SK-N-SH treated with all-trans-retinoic acid at 6 μM for 48 hours (cell line): ENCODE results near the gene COL6A5.

Source experiments
- ATAC-seq: fragments of 200-7000 bp; cut with Tn5 transposase; 3 replicates; pipeline ENCODE4 v1.9.1; 2020; ENCODE audit warnings: mild to moderate bottlenecking, moderate library complexity
- ARNTL ChIP-seq: fragments of 450-650 bp; formaldehyde crosslinking; IDR thresholded peaks from 2 replicates; pipeline ENCODE4 v1.5.0; 2020; ENCODE audit warnings: low read depth, mild to moderate bottlenecking, moderate library complexity, borderline replicate concordance
- BACH2 ChIP-seq: fragments of 250-450 bp; sonication (Bioruptor Pico); IDR thresholded peaks from 2 replicates; pipeline ENCODE4 v1.9.0; 2021; ENCODE audit warnings: mild to moderate bottlenecking, borderline replicate concordance
- CSDC2 ChIP-seq: fragments of 250-450 bp; sonication (Bioruptor Pico); IDR thresholded peaks from 2 replicates; pipeline ENCODE4 v1.5.0; 2020; ENCODE audit warnings: mild to moderate bottlenecking, moderate library complexity
- ESRRG ChIP-seq: fragments of 250-450 bp; sonication (Bioruptor Pico); IDR thresholded peaks from 2 replicates; pipeline ENCODE4 v1.6.1; 2021; ENCODE audit warnings: mild to moderate bottlenecking
- GLIS3 ChIP-seq: fragments of 250-450 bp; sonication (Bioruptor Pico); IDR thresholded peaks from 2 replicates; pipeline ENCODE4 v1.5.0; 2020; ENCODE audit warnings: mild to moderate bottlenecking, moderate library complexity
- ISL1 ChIP-seq: fragments of 250-450 bp; sonication (Bioruptor Pico); IDR thresholded peaks from 2 replicates; pipeline ENCODE4 v2.1.2; 2022; ENCODE audit warnings: mild to moderate bottlenecking, moderate library complexity
- OSR1 ChIP-seq: fragments of 250-450 bp; sonication (Bioruptor Pico); IDR thresholded peaks from 2 replicates; pipeline ENCODE4 v1.8.0; 2022; ENCODE audit warnings: moderate library complexity, mild to moderate bottlenecking, inconsistent platforms
- PPARA ChIP-seq: fragments of 250-450 bp; sonication (Bioruptor Pico); IDR thresholded peaks from 2 replicates; pipeline ENCODE4 v1.5.0; 2020; ENCODE audit warnings: mild to moderate bottlenecking, borderline replicate concordance
- RARB ChIP-seq: fragments of 250-450 bp; sonication (Bioruptor Pico); IDR thresholded peaks from 2 replicates; pipeline ENCODE4 v1.8.0; 2021; ENCODE audit warnings: mild to moderate bottlenecking, moderate library complexity
- SNAI2 ChIP-seq: fragments of 250-450 bp; sonication (Bioruptor Pico); IDR thresholded peaks from 2 replicates; pipeline ENCODE4 v1.5.0; 2020; ENCODE audit warnings: mild to moderate bottlenecking, moderate library complexity
- TOX ChIP-seq: fragments of 250-450 bp; sonication (Bioruptor Pico); IDR thresholded peaks from 2 replicates; pipeline ENCODE4 v1.8.0; 2021; ENCODE audit warnings: mild to moderate bottlenecking, moderate library complexity, borderline replicate concordance
- ZC3H10 ChIP-seq: fragments of 250-450 bp; sonication (Bioruptor Pico); IDR thresholded peaks from 2 replicates; pipeline ENCODE4 v1.5.1; 2021; ENCODE audit warnings: mild to moderate bottlenecking, moderate library complexity
- ZFP3 ChIP-seq: fragments of 250-450 bp; sonication (Bioruptor Pico); IDR thresholded peaks from 2 replicates; pipeline ENCODE4 v1.5.0; 2020; ENCODE audit warnings: mild to moderate bottlenecking, moderate library complexity
- ZFP30 ChIP-seq: fragments of 450-650 bp; formaldehyde crosslinking; IDR thresholded peaks from 2 replicates; pipeline ENCODE4 v1.5.0; 2022; ENCODE audit warnings: mild to moderate bottlenecking, moderate library complexity
- ZNF565 ChIP-seq: fragments of 450-650 bp; formaldehyde crosslinking; conservative IDR thresholded peaks from 2 replicates; pipeline ENCODE4 v1.5.0; 2020; ENCODE audit warnings: low read depth, mild to moderate bottlenecking, moderate library complexity
- ZNF70 ChIP-seq: fragments of 450-650 bp; formaldehyde crosslinking; IDR thresholded peaks from 2 replicates; pipeline ENCODE4 v1.5.0; 2020; ENCODE audit warnings: mild to moderate bottlenecking, moderate library complexity
- ZNF8 ChIP-seq: fragments of 450-650 bp; formaldehyde crosslinking; IDR thresholded peaks from 2 replicates; pipeline ENCODE4 v1.5.0; 2020; ENCODE audit warnings: mild to moderate bottlenecking, moderate library complexity
- TF ChIP-seq, protein P1 (sequence below): fragments of 250-450 bp; sonication (Bioruptor Pico); IDR thresholded peaks from 2 replicates; pipeline ENCODE4 v1.8.0; 2021; ENCODE audit warnings: low read depth, mild to moderate bottlenecking, moderate library complexity, borderline replicate concordance
- TF ChIP-seq, protein P2 (sequence below): fragments of 250-450 bp; sonication (Bioruptor Pico); IDR thresholded peaks from 2 replicates; pipeline ENCODE4 v1.5.1; 2021; ENCODE audit warnings: mild to moderate bottlenecking, moderate library complexity
- TF ChIP-seq, protein P3 (sequence below): fragments of 250-450 bp; sonication (Bioruptor Pico); IDR thresholded peaks from 2 replicates; pipeline ENCODE4 v1.8.0; 2020; ENCODE audit warnings: mild to moderate bottlenecking, moderate library complexity, borderline replicate concordance
- TF ChIP-seq, protein P4 (sequence below): fragments of 250-450 bp; sonication (Bioruptor Pico); IDR thresholded peaks from 2 replicates; pipeline ENCODE4 v1.5.1; 2020; ENCODE audit warnings: low read depth, mild to moderate bottlenecking, moderate library complexity
- TF ChIP-seq, protein P5 (sequence below): fragments of 250-450 bp; sonication (Bioruptor Pico); IDR thresholded peaks from 2 replicates; pipeline ENCODE4 v1.5.0; 2020; ENCODE audit warnings: mild to moderate bottlenecking, moderate library complexity

Gene COL6A5

DNA sequence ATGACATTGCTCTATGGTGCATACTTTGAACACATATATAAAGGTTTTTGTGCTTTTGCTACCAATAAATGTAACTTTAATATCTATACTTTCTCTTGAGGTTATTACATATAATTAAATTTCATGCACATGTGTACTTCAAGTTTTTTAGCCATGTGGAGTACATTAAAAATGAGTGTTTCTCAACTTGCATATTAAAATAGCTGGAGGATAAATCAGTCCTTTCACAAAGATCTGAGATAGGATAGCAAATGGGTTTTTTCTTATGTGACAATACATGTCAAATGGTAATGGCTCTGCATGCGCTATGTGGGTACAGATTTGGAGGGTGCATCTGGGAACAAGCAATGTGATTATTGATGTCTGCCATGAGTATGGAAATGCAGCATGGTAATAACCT, 122.8 kb downstream of the COL6A5 start:
- no peak for ATAC-seq
- no peak for TF ChIP-seq ESRRG (CRISPR knock-in tag)
- TF ChIP-seq, protein P1, sequence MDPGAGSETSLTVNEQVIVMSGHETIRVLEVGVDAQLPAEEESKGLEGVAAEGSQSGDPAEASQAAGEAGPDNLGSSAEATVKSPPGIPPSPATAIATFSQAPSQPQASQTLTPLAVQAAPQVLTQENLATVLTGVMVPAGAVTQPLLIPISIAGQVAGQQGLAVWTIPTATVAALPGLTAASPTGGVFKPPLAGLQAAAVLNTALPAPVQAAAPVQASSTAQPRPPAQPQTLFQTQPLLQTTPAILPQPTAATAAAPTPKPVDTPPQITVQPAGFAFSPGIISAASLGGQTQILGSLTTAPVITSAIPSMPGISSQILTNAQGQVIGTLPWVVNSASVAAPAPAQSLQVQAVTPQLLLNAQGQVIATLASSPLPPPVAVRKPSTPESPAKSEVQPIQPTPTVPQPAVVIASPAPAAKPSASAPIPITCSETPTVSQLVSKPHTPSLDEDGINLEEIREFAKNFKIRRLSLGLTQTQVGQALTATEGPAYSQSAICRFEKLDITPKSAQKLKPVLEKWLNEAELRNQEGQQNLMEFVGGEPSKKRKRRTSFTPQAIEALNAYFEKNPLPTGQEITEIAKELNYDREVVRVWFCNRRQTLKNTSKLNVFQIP (CRISPR knock-in tag): no peak
- TF ChIP-seq ZFP3 (CRISPR knock-in tag): no peak
- TF ChIP-seq ZFP30: no peak
- no peak for TF ChIP-seq ISL1 (CRISPR knock-in tag)
- TF ChIP-seq, protein P2, sequence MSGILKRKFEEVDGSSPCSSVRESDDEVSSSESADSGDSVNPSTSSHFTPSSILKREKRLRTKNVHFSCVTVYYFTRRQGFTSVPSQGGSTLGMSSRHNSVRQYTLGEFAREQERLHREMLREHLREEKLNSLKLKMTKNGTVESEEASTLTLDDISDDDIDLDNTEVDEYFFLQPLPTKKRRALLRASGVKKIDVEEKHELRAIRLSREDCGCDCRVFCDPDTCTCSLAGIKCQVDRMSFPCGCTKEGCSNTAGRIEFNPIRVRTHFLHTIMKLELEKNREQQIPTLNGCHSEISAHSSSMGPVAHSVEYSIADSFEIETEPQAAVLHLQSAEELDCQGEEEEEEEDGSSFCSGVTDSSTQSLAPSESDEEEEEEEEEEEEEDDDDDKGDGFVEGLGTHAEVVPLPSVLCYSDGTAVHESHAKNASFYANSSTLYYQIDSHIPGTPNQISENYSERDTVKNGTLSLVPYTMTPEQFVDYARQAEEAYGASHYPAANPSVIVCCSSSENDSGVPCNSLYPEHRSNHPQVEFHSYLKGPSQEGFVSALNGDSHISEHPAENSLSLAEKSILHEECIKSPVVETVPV: no peak
- TF ChIP-seq, protein P3, sequence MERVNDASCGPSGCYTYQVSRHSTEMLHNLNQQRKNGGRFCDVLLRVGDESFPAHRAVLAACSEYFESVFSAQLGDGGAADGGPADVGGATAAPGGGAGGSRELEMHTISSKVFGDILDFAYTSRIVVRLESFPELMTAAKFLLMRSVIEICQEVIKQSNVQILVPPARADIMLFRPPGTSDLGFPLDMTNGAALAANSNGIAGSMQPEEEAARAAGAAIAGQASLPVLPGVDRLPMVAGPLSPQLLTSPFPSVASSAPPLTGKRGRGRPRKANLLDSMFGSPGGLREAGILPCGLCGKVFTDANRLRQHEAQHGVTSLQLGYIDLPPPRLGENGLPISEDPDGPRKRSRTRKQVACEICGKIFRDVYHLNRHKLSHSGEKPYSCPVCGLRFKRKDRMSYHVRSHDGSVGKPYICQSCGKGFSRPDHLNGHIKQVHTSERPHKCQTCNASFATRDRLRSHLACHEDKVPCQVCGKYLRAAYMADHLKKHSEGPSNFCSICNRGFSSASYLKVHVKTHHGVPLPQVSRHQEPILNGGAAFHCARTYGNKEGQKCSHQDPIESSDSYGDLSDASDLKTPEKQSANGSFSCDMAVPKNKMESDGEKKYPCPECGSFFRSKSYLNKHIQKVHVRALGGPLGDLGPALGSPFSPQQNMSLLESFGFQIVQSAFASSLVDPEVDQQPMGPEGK (CRISPR knock-in tag): no peak
- no peak for TF ChIP-seq ZNF70 (CRISPR knock-in tag)
- TF ChIP-seq, protein P4, sequence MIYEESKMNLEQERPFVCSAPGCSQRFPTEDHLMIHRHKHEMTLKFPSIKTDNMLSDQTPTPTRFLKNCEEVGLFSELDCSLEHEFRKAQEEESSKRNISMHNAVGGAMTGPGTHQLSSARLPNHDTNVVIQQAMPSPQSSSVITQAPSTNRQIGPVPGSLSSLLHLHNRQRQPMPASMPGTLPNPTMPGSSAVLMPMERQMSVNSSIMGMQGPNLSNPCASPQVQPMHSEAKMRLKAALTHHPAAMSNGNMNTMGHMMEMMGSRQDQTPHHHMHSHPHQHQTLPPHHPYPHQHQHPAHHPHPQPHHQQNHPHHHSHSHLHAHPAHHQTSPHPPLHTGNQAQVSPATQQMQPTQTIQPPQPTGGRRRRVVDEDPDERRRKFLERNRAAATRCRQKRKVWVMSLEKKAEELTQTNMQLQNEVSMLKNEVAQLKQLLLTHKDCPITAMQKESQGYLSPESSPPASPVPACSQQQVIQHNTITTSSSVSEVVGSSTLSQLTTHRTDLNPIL (CRISPR knock-in tag): no peak
- TF ChIP-seq ZNF8 (CRISPR knock-in tag): no peak
- no peak for TF ChIP-seq BACH2 (CRISPR knock-in tag)
- TF ChIP-seq, protein P5, sequence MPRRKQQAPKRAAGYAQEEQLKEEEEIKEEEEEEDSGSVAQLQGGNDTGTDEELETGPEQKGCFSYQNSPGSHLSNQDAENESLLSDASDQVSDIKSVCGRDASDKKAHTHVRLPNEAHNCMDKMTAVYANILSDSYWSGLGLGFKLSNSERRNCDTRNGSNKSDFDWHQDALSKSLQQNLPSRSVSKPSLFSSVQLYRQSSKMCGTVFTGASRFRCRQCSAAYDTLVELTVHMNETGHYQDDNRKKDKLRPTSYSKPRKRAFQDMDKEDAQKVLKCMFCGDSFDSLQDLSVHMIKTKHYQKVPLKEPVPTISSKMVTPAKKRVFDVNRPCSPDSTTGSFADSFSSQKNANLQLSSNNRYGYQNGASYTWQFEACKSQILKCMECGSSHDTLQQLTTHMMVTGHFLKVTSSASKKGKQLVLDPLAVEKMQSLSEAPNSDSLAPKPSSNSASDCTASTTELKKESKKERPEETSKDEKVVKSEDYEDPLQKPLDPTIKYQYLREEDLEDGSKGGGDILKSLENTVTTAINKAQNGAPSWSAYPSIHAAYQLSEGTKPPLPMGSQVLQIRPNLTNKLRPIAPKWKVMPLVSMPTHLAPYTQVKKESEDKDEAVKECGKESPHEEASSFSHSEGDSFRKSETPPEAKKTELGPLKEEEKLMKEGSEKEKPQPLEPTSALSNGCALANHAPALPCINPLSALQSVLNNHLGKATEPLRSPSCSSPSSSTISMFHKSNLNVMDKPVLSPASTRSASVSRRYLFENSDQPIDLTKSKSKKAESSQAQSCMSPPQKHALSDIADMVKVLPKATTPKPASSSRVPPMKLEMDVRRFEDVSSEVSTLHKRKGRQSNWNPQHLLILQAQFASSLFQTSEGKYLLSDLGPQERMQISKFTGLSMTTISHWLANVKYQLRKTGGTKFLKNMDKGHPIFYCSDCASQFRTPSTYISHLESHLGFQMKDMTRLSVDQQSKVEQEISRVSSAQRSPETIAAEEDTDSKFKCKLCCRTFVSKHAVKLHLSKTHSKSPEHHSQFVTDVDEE (CRISPR knock-in tag): no peak
- no peak for TF ChIP-seq ZC3H10
- TF ChIP-seq GLIS3 (CRISPR knock-in tag): no peak
- no peak for TF ChIP-seq ARNTL
- TF ChIP-seq RARB (CRISPR knock-in tag): no peak
- no peak for TF ChIP-seq PPARA (CRISPR knock-in tag)

- no peak for TF ChIP-seq ZC3H10
- TF ChIP-seq, all 23 proteins: peak for 0
Observed at GRCh38 chr3:130470126-130470525, 124.7 kb downstream of the COL6A5 start.

GRCh38 chr3:130473416-130473815, 127.9 kb downstream of the COL6A5 start:
- ATAC-seq: no peak
- TF ChIP-seq ISL1 (CRISPR knock-in tag) (no peak), SNAI2 (CRISPR knock-in tag) (no peak), ZNF8 (CRISPR knock-in tag) (no peak), TOX (no peak), OSR1 (CRISPR knock-in tag) (no peak), ZNF70 (CRISPR knock-in tag) (no peak), ZC3H10 (no peak), PPARA (CRISPR knock-in tag) (no peak), CSDC2 (no peak), GLIS3 (CRISPR knock-in tag) (no peak), ZNF565 (CRISPR knock-in tag) (no peak), ZFP3 (CRISPR knock-in tag) (no peak), BACH2 (CRISPR knock-in tag) (no peak)
- TF ChIP-seq, protein P2: no peak
- TF ChIP-seq, protein P5 (CRISPR knock-in tag): no peak
- TF ChIP-seq, protein P1 (CRISPR knock-in tag): no peak

More at GRCh38 chr3:130470126-130470525, 124.7 kb downstream of the COL6A5 start:
- no peak for ATAC-seq
